Activated T-cell treated with anti-CD3 and anti-CD28 coated beads, Interleukin-2, amount 50 U/mL, for 24 hours (primary cell): ENCODE data around the gene RAB1B.

Source experiments
- DNase-seq: peaks from one replicate; pipeline ENCODE4 v3.0.0-alpha.2; 2020
- H3K27ac Mint-ChIP-seq: 2 replicates; pipeline ENCODE4 v1.8.0; 2020; ENCODE audit warnings: mild to moderate bottlenecking, mixed read lengths
- H3K27me3 Mint-ChIP-seq: 2 replicates; pipeline ENCODE4 v1.8.0; 2020; ENCODE audit warnings: mixed read lengths
- H3K36me3 Mint-ChIP-seq: 2 replicates; pipeline ENCODE4 v1.8.0; 2020; ENCODE audit warnings: low read depth, mixed read lengths
- H3K4me1 Mint-ChIP-seq: 2 replicates; pipeline ENCODE4 v1.8.0; 2020; ENCODE audit warnings: low read depth, mixed read lengths
- H3K4me3 Mint-ChIP-seq: 2 replicates; pipeline ENCODE4 v1.8.0; 2020; ENCODE audit warnings: mild to moderate bottlenecking, moderate library complexity, mixed read lengths
- H3K9me3 Mint-ChIP-seq: 2 replicates; pipeline ENCODE4 v1.8.0; 2020; ENCODE audit warnings: mixed read lengths

The RAB1B gene

DNA sequence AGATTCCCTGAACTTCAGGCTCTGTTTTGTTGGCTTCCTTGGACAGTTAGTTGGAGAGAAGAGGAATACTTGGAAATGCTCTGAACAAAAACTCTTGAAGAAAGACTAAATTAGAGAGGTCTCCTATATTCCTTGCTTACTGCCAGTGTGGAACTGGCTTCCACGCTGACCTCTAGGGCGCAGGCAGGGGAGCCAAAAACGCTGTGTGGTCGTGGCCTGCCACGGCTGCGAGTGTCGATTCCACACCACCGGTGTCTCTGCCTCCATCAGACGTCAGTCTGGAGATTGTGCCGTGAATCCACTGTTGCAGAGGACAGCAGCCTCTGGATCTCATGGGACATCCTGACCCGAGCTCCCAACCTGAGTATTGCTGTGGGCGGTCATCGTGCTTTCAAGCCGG is 37.5 kb upstream of the RAB1B start:
- Mint-ChIP-seq H3K4me1 (peaks cover 5% of the 10 kb centered on the region), H3K27ac (no peak overlapping the region), H3K9me3 (no peaks in the 10 kb centered on the region), H3K36me3 (peaks cover 86% of the 10 kb centered on the region), H3K4me3 (no peak overlapping the region), H3K27me3 (no peaks in the 10 kb centered on the region)
- DNase-seq = no peak

DNA sequence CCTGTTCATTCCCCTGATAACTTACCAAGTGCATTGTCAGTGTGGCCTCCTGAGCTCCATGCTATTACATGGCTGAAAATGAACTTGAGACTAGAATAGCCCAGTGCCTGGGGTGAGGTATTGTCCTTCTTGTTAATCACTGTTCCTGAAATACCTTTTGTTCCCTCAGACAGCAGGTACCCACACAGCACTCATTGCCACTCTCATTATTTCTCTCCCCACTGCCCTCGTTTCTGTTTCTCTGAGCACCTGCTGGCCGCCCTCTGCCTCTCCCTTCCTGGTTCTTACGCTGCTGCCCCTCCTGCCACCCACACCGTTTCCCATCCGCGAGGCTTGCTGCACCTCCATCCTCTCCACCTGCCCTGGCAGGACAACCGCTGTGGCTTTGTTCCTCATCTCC is 36.9 kb upstream of the RAB1B start:
- Mint-ChIP-seq H3K4me1 (peaks cover under 1% of the 10 kb centered on the region), H3K9me3 (no peaks in the 10 kb centered on the region), H3K36me3 (peaks cover 87% of the 10 kb centered on the region), H3K4me3 (no peak overlapping the region), H3K27me3 (no peaks in the 10 kb centered on the region), H3K27ac (peak overlapping the region; percentile 16)
- no peak for DNase-seq

DNA sequence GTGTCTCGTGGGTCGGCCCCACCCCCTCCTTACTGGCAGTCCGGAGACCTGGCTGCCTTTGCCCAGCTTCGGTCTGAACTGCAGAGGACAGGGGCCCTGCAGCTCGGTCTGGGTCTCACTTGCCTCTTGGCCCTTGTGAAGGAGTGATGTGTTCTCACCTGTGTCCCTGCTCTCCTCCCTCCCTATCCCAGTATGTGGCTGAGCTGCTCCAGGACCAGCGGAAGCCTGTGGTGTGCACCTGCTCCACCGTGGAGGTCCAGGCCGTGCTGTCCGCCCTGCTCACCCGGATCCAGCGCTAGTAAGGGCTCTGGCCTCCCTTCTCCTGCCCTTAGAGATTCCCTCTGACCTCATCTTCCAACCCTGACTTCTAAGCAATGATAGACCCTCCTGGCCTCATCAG is 35.7 kb upstream of the RAB1B start:
- no peaks in the 10 kb centered on the region for H3K9me3 Mint-ChIP-seq
- H3K27me3 Mint-ChIP-seq = no peaks in the 10 kb centered on the region
- no peak overlapping the region for H3K27ac Mint-ChIP-seq

DNA sequence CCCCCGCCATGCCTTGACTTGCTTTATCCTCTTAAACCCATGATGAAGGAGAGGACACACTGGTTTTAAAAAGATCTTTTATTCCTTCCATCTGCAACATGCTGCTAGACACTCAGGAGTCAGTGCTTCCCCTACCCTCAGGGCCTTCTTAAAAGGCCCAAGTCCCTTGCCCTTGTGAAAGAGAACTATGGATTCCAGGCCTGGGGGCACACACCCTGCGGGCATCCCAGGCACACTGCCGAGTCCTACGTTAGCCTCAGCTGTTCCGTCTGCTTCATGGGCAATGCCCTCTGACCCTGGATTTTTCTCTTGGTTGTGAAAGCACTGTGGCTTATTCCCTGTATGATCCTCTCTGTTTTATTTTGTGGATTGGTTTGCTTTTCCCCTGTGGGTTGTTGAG is 35.1 kb upstream of the RAB1B start:
- no peaks in the 10 kb centered on the region for H3K27me3 Mint-ChIP-seq
- H3K9me3 Mint-ChIP-seq = no peaks in the 10 kb centered on the region
- DNase-seq = no peak
- no peak overlapping the region for H3K4me3 Mint-ChIP-seq
- H3K4me1 Mint-ChIP-seq = no peaks in the 10 kb centered on the region
- H3K36me3 Mint-ChIP-seq = peaks cover 83% of the 10 kb centered on the region
- H3K27ac Mint-ChIP-seq = peak overlapping the region; percentile 27

More for the DNA sequence above, 35.7 kb upstream of the RAB1B start:
- peaks cover 83% of the 10 kb centered on the region for H3K36me3 Mint-ChIP-seq
- no peaks in the 10 kb centered on the region for H3K4me1 Mint-ChIP-seq
- no peak for DNase-seq
- H3K4me3 Mint-ChIP-seq = no peak overlapping the region

DNA sequence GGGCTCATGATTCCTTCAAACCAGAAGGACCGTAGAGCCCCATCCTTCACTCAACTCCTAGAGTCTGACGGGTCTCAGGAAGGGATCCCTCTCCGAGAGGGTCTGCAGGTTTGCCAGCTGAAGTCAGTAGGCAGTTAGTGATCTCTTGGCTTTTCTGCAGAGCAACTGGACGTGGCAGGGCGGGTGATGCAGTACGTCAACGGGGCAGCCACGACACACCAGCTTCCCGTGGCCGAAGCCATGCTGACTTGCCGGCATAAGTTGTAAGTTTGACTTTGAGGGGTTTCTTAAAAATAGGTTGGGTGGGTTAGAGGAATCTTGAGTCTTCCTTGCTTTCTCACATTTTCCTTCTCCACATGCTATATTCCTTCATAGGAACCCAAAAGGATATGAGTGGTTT is 33.3 kb upstream of the RAB1B start:
- H3K36me3 Mint-ChIP-seq = peaks cover 90% of the 10 kb centered on the region
- no peaks in the 10 kb centered on the region for H3K4me1 Mint-ChIP-seq

DNA sequence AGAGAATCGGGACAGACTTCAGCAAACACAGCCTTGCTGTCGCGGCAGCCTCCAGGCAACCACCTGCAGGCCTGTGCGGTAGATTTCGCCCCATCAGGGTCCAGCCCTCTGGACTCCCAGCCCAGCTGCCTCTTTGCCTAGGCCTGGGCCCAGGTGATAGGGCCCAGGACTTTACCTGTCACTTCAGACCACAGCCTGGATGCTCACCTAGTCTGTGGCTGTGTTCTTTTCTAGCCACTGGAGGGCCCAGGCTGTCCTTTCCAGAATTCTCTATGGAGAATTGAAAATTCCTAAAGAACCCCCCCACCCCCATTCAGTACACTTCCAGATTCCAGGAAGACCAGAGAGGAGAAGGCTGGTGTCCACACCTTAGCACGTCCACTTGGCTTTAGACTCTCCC is 30.6 kb upstream of the RAB1B start:
- Mint-ChIP-seq H3K36me3 (peaks cover 88% of the 10 kb centered on the region), H3K27ac (peak overlapping the region; percentile 30), H3K4me3 (no peak overlapping the region), H3K27me3 (no peaks in the 10 kb centered on the region), H3K9me3 (no peaks in the 10 kb centered on the region), H3K4me1 (no peaks in the 10 kb centered on the region)
- no peak for DNase-seq

More for the DNA sequence above, 33.3 kb upstream of the RAB1B start:
- DNase-seq = no peak
- Mint-ChIP-seq H3K4me3 (no peak overlapping the region), H3K27me3 (no peaks in the 10 kb centered on the region), H3K9me3 (no peaks in the 10 kb centered on the region), H3K27ac (peak overlapping the region; percentile 85)

DNA sequence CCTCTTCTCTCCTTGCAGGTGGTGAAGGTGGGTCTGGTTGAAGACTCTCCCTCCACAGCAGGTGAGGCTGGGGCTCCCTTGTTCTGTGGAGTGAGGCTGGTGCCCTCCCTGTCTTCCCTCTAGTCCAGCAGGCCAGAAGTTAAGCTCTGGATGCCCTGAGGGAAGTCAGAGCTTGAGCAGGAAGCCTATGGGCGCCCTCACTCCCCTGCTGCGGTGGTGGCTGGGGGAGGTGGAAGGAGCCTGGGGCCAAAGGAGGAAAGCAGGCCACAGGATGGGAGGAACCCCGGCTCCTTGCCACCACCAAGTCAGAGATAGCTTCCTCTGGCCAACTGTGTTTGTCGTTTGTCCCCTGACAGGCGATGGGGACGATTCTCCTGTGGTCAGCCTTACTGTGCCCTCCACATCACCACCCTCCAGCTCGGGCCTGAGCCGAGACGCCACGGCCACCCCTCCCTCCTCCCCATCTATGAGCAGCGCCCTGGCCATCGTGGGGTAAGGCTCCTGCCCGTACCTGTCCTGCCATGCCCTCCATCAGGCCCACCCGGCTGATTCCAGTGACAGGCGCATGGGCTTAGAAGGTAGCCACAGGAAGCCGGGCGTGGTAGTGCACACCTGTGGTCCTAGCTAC is 29.5 kb upstream of the RAB1B start:
- Mint-ChIP-seq H3K27me3 (no peaks in the 10 kb centered on the region), H3K27ac (peak overlapping the region; percentile 72)

DNA sequence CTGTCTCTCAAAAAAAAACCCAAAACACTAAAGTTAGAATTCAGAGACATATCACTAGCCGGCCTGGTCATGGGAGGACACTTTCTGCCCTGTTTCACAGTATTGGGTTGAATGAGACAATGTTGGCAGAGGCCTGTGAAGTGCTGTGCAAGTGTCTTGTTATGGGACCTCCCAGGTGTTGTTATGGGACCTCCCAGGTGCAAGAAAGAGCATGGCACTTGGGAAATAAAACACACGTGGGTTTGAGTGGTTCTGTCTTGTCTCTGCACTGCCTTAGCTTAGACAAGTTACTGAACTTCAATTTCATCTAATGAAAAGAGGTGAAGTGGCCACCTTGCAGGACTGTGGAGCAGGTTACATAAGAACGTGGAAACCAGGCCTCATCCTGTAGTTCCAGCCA is 28.9 kb upstream of the RAB1B start:
- Mint-ChIP-seq H3K9me3 (no peaks in the 10 kb centered on the region), H3K4me3 (no peak overlapping the region), H3K36me3 (peaks cover 88% of the 10 kb centered on the region), H3K27ac (peak overlapping the region; percentile 52), H3K4me1 (no peaks in the 10 kb centered on the region), H3K27me3 (no peaks in the 10 kb centered on the region)
- DNase-seq = no peak

More for the DNA sequence above, 29.5 kb upstream of the RAB1B start:
- Mint-ChIP-seq H3K9me3 (no peaks in the 10 kb centered on the region), H3K36me3 (peaks cover 88% of the 10 kb centered on the region), H3K4me3 (no peak overlapping the region), H3K4me1 (no peaks in the 10 kb centered on the region)
- no peak for DNase-seq

DNA sequence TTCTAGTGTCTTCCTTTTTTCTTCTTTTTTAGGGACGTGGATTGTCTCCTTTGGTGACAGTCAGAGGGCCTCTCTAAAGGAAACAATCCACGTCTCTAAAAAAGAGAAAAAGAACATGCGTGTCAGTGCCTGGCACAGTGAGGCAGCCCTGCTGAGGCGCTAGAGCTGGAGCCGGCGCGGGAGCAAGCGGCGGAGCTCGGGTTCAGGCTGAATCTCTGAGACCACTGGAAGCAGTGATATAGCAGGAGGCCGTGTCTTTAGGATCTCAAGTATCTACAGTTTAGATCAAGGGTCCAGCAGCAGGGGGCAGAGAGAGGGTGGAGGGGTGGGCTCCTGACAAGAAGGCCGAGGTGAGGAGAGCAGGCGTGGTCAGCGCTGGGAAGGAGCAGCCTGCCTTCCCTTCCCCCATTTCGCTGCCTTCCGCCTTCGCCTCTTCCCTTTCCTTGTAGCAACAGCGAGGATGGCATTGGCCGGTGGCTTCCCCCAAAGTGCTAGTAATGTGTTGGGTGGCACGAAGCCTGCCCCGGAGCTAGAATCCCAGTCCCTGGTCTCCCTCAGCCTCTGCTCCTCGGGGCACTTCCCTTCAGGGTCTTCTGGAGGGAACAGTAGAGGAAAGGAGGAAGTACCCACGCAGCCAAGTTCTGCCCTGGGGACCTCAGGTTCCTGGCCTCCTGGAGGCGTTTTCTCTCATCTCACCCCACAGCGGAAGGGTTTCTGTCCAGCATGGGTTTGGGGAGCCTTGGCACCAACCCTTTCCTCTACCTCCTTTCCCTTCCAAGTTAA is 28.2 kb upstream of the RAB1B start:
- DNase-seq = no peak
- Mint-ChIP-seq H3K4me3 (no peak overlapping the region), H3K27me3 (no peaks in the 10 kb centered on the region), H3K4me1 (no peaks in the 10 kb centered on the region), H3K27ac (peak overlapping the region; percentile 55), H3K9me3 (no peaks in the 10 kb centered on the region), H3K36me3 (peaks cover 86% of the 10 kb centered on the region)

DNA sequence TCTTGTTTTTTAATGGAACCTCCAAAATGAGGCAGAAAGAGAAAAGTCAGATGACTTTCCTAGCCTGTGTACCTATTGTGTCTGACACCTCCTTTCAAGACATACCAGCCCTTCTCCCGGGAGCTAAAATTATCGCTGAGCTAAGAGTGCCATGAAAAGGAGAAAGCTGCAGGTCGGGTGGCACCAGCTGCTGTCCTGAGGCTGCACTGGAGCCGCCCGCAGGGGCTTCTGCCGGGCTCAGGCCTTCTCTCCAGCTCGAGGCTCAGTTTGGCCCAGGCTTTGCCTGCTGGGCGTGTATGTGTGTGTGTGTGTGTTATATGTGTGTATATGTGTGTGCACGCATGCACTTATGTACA is 27.7 kb upstream of the RAB1B start:
- H3K36me3 Mint-ChIP-seq = peaks cover 81% of the 10 kb centered on the region
- DNase-seq = no peak
- H3K4me1 Mint-ChIP-seq = no peaks in the 10 kb centered on the region
- no peak overlapping the region for H3K4me3 Mint-ChIP-seq
- H3K9me3 Mint-ChIP-seq = no peaks in the 10 kb centered on the region
- peak overlapping the region; percentile 26 for H3K27ac Mint-ChIP-seq
- no peaks in the 10 kb centered on the region for H3K27me3 Mint-ChIP-seq

DNA sequence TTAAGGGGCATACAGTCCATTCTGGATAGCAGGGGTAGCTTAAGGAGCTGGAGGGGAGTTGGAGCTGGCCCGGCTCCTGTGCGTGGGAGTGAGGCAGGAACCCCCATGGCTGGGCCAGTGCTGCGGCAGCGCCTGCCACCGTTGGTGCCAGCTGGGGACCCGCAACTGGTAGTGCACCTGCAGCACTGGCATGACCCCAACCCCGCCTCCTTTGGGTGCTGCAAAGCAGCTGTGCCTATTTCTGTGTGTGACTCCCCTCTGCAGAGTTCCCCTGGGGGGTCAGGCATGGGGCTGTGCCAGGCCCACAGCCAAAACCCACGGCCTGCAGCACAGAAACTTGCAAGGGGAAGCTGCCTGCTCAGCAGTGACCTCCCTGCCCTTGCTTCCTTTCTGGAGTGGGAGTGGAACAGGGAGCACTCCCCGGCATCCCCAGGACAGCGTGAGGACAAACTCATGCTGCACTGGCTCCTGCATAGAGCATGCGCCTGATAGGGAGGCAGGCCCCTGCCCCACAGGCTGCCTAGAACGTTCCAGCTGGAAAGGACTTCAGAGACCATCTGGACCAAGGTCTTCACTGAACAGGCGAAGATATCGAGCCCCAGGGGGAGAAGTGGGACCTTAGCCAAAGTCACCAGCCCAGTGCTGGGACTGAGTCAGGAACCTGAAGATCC is 26.2 kb upstream of the RAB1B start:
- DNase-seq = no peak
- peak overlapping the region; percentile 73 for H3K27ac Mint-ChIP-seq
- no peaks in the 10 kb centered on the region for H3K27me3 Mint-ChIP-seq
- no peak overlapping the region for H3K4me3 Mint-ChIP-seq
- peaks cover 80% of the 10 kb centered on the region for H3K36me3 Mint-ChIP-seq
- no peaks in the 10 kb centered on the region for H3K9me3 Mint-ChIP-seq
- H3K4me1 Mint-ChIP-seq = no peaks in the 10 kb centered on the region

DNA sequence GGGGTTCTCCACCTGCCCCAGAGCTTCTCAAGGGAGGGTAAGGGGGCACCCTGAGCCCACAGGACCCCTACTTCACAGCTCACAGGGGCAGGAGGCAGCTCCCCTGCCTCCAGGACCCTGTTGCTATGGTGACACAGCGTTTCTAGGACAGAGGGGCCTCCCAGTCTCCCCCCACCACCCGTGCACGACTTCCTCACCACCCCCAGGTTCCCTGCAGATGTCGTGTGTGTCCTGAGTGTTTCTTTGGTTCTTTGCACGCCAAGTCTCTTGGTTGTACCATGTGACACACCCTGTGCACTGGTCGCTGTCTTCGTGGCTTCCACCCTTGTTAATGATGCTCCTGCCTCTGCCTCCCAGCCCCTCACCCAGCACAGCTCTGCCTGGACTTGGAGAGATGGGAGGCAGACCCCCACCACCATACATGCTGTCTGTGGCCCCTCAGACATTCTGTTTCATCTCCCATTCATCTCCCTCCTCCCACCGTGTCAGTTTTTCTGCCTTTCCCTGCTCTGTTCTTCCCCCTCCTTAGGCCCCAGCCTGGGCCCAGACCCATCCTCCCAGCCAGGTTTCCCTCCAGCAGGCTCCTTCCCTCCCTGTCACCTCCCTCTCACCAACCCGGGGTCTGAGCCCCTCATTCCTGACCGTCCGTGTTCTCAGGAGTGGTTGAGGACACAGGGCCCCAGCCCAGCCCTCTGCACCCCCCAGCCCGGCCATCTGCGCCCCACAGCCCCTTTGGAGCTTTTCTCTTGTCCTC is 24.5 kb upstream of the RAB1B start:
- H3K36me3 Mint-ChIP-seq = peaks cover 65% of the 10 kb centered on the region

DNA sequence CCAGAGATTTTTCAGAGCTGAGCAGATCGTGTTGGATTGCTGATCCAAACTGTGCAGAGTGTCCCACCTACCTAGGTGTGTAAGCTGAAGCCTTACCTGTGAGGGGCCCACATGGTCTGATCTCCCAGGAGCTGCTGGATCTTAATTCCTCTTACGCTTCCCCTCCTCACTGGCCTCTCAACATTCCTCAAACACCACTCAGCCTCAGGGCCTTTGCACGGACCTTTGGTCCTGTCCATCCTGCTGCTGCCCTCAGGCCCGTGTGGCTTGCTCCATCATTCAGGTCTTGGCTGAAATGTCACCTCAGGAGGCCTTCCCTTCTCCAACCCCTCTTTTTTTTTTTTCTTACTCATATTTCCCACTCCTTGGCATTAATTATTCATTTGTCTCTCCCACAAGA is 21.1 kb upstream of the RAB1B start:
- DNase-seq = no peak
- H3K27me3 Mint-ChIP-seq = no peaks in the 10 kb centered on the region
- no peak overlapping the region for H3K4me3 Mint-ChIP-seq
- H3K4me1 Mint-ChIP-seq = no peaks in the 10 kb centered on the region
- H3K36me3 Mint-ChIP-seq = peaks cover 43% of the 10 kb centered on the region
- no peaks in the 10 kb centered on the region for H3K9me3 Mint-ChIP-seq
- peak overlapping the region; percentile 39 for H3K27ac Mint-ChIP-seq

More for the DNA sequence above, 24.5 kb upstream of the RAB1B start:
- Mint-ChIP-seq H3K27ac (peak overlapping the region; percentile 87), H3K27me3 (no peaks in the 10 kb centered on the region), H3K4me1 (no peaks in the 10 kb centered on the region), H3K9me3 (no peaks in the 10 kb centered on the region), H3K4me3 (no peak overlapping the region)
- no peak for DNase-seq

DNA sequence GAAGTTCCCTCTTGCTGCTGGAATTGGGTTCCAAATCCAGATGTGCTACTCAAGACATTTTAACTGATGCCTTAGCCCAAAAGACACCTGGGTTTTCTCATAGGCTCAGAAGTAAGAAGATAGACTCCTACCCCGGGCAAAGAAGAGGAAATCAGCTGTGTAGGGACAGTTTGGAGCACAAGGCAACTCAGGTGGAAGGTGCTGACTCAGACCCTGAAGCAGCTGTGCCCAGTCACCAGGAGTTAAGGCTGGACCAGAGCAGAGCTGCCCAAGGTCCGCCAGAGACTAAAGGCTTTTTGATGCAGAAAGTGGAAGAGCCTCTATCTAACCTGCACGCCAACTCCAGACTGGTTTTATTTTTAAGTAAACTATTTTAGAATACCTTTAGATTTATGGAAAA is 20.6 kb upstream of the RAB1B start:
- Mint-ChIP-seq H3K27me3 (no peaks in the 10 kb centered on the region), H3K9me3 (no peaks in the 10 kb centered on the region), H3K27ac (peak overlapping the region; percentile 18), H3K4me1 (no peaks in the 10 kb centered on the region), H3K4me3 (no peak overlapping the region), H3K36me3 (peaks cover 38% of the 10 kb centered on the region)
- DNase-seq = no peak
